Measurements from ENCODE around the gene IDH3G.

IDH3G gene

DNA sequence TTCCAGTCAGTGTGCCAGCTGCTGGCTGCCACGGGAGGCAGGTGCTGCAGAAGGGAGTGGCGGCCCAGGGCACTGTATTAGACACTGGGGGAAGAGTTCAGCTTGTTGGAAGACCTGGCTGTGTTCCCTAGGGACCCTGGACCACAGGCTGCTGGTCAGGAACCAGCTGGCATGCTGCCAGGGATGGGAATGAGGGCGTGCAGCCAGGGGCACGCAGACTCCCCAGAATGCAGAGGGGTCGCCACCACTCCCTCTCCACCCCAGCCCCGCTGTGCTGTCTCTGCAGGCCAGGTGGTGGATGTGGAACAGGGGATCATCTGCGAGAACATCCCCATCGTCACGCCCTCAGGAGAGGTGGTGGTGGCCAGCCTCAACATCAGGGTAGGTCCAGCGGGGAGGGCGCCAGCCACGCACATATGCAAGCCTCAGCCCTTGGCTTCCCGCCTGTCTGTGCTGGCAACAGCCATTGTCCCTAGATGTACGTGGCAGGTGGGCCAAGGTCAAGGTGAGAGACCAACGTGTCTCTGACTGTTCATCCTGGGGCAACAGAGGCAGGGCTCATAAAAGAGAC, 57.2 kb downstream of the IDH3G start:
- TF ChIP-seq, protein P1, sequence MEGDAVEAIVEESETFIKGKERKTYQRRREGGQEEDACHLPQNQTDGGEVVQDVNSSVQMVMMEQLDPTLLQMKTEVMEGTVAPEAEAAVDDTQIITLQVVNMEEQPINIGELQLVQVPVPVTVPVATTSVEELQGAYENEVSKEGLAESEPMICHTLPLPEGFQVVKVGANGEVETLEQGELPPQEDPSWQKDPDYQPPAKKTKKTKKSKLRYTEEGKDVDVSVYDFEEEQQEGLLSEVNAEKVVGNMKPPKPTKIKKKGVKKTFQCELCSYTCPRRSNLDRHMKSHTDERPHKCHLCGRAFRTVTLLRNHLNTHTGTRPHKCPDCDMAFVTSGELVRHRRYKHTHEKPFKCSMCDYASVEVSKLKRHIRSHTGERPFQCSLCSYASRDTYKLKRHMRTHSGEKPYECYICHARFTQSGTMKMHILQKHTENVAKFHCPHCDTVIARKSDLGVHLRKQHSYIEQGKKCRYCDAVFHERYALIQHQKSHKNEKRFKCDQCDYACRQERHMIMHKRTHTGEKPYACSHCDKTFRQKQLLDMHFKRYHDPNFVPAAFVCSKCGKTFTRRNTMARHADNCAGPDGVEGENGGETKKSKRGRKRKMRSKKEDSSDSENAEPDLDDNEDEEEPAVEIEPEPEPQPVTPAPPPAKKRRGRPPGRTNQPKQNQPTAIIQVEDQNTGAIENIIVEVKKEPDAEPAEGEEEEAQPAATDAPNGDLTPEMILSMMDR (IDR thresholded peaks at IDR 0.05; ENCODE audit: low read depth, low read length): no peak
- no peak overlapping the region for H3K4me3 ChIP-seq (ENCODE audit: low read depth, low read length)

DNA sequence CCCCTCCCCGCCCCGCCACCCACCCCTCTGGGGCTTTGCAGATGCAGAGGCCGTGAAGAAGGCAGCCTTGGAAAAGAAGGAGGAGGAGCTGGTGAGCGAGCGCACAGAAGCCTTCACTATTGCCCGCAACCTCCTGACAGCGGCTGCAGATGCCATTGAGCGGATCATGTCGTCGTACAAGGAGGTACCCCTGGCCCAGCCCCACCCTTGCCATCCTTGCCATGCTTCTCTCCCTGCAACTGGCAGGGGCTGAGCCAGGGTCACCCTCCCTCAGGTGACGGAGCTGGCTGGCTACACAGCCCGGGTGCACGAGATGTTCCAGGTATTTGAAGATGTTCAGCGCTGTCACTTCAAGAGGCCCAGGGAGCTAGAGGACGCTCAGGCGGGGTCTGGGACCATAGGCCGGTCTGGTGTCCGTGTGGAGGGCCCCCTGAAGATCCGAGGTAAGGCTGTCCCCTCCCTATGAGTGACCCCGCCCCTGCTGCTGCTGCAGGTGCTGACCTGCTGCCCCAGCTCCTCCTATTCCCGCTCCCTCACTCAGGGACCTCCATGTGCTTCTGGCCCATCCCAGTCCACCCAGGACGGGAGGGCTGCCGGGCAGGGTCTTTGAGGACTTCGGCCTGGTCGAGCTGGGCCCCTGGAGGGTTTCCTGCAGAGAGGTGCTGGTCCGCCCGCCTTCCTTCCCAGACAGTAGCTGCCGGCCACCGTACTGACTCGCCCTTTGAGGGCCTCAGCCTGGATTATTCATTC, 57.9 kb downstream of the IDH3G start:
- TF ChIP-seq, protein P1 (IDR thresholded peaks at IDR 0.05; ENCODE audit: low read depth, low read length): no peak
- no peak overlapping the region for H3K4me3 ChIP-seq (ENCODE audit: low read depth, low read length)

All from WI38 (cell line).